ENCODE data around the gene DIP2C. TPM values are rescaled to one million over a fixed set of nuclear protein-coding genes. Genes with fewer than 3 reads are reported as not detected.

DIP2C gene
- total RNA-seq, 3 donors from 2014 or later, result 17.1 to 48.2 (median 20.3) TPM

GRCh38 chr10:615583-616152 is 73.8 kb downstream of the DIP2C start:
- H3K27ac ChIP-seq, result peak overlapping the region in 1 of 2 donors; percentile 48

GRCh38 chr10:614790-615582 is 74.5 kb downstream of the DIP2C start:
- TF ChIP-seq POLR2AphosphoS5 (IDR thresholded peaks at IDR 0.05) (no peak), CTCF (IDR thresholded peaks at IDR 0.05) (no peak), POLR2A (IDR thresholded peaks at IDR 0.05) (no peak)
- Histone ChIP-seq H3K27ac (peak overlapping the region; percentile 48 to 68), H3K4me3 (no peak overlapping the region), H3K4me1 (peaks cover 0 to 22% of the 10 kb centered on the region in 2 donors), H3K36me3 (no peaks in the 10 kb centered on the region), H3K9me3 (no peaks in the 10 kb centered on the region), H3K27me3 (no peaks in the 10 kb centered on the region)
- peak in 1 of 2 donors; percentile 51 for DNase-seq (ENCODE audit: low spot score in 2 of 2)
- intact Hi-C loops (cut with DNase I; ENCODE audit: low total_unique reads), result no loop called here

More at GRCh38 chr10:615583-616152, 73.8 kb downstream of the DIP2C start:
- Histone ChIP-seq H3K4me1 (peaks cover 0 to 22% of the 10 kb centered on the region in 2 donors), H3K4me3 (no peak overlapping the region), H3K27me3 (no peaks in the 10 kb centered on the region), H3K9me3 (no peaks in the 10 kb centered on the region), H3K36me3 (no peaks in the 10 kb centered on the region)
- intact Hi-C loops (cut with DNase I; ENCODE audit: low total_unique reads), result no loop called here
- no peak for DNase-seq (ENCODE audit: low spot score in 2 of 2)
- no peak for TF ChIP-seq CTCF (IDR thresholded peaks at IDR 0.05)
- TF ChIP-seq POLR2A (IDR thresholded peaks at IDR 0.05), result no peak
- TF ChIP-seq POLR2AphosphoS5 (IDR thresholded peaks at IDR 0.05), result no peak

GRCh38 chr10:614139-614711 is 75.2 kb downstream of the DIP2C start:
- Histone ChIP-seq H3K4me3 (peak overlapping the region in 1 of 3 donors; percentile 4), H3K36me3 (no peaks in the 10 kb centered on the region), H3K27me3 (no peaks in the 10 kb centered on the region), H3K27ac (peak overlapping the region; percentile 48 to 68), H3K4me1 (peaks cover 0 to 22% of the 10 kb centered on the region in 2 donors), H3K9me3 (no peaks in the 10 kb centered on the region)
- TF ChIP-seq POLR2AphosphoS5 (IDR thresholded peaks at IDR 0.05) (no peak), CTCF (IDR thresholded peaks at IDR 0.05) (no peak), POLR2A (IDR thresholded peaks at IDR 0.05) (no peak)
- no peak for DNase-seq (ENCODE audit: low spot score in 2 of 2)
- intact Hi-C loops (cut with DNase I; ENCODE audit: low total_unique reads), result no loop called here

GRCh38 chr10:613271-614138 is 76.0 kb downstream of the DIP2C start:
- intact Hi-C loops (cut with DNase I; ENCODE audit: low total_unique reads), result no loop called here
- peak in 2 of 3 donors; percentile 61 to 75 for TF ChIP-seq POLR2AphosphoS5 (IDR thresholded peaks at IDR 0.05)
- no peak for TF ChIP-seq POLR2A (IDR thresholded peaks at IDR 0.05)
- no peak for TF ChIP-seq CTCF (IDR thresholded peaks at IDR 0.05)
- Histone ChIP-seq H3K27me3 (no peaks in the 10 kb centered on the region), H3K4me1 (peaks cover 0 to 22% of the 10 kb centered on the region in 2 donors), H3K36me3 (no peaks in the 10 kb centered on the region), H3K4me3 (peak overlapping the region in 1 of 3 donors; percentile 4), H3K27ac (peak overlapping the region; percentile 48 to 68), H3K9me3 (no peaks in the 10 kb centered on the region)
- DNase-seq (ENCODE audit: low spot score in 2 of 2), result peak; percentile 78 to 82
